HEK293 (cell line): ENCODE data around the gene FBXO42.

Experiments
- CTCF ChIA-PET: fragments of 350-600 bp; formaldehyde crosslinking; extraction: SDS; loops from one replicate; lab custom pipeline; 2021; ENCODE audit warnings: antibody characterized with exemption; lab: Yijun Ruan, JAX
- POLR2A ChIA-PET: fragments of 300-600 bp; formaldehyde crosslinking; extraction: SDS; loops from one replicate; lab custom pipeline; 2020; ENCODE audit warnings: antibody characterized with exemption, inconsistent platforms; lab: Yijun Ruan, JAX
- H3K27ac ChIP-seq: fragments of 200-500 bp; sonication (Bioruptor generic); 2 replicates; pipeline ENCODE4 v1.5.1; 2014; ENCODE audit warnings: low read depth, low read length, control low read depth, inconsistent platforms; ENCODE audit errors: extremely low read depth
- H3K36me3 ChIP-seq, 2 experiments: fragments of 200-500 bp in 1 of 2; sonication (Bioruptor generic) in 1 of 2; 1 replicate in 1 of 2; 2 replicates in 1 of 2; pipeline ENCODE4 v1.5.1; 2014 to 2017; ENCODE audit warnings: inconsistent platforms in 2 of 2, low read length in 2 of 2; ENCODE audit not compliant: control insufficient read depth in 2 of 2, insufficient read depth in 1 of 2
- H3K4me1 ChIP-seq: fragments of 200-500 bp; sonication (Bioruptor generic); 2 replicates; pipeline ENCODE4 v1.5.1; 2014; ENCODE audit warnings: mild to moderate bottlenecking, low read length, inconsistent platforms; ENCODE audit not compliant: control insufficient read depth, insufficient read depth
- H3K4me3 ChIP-seq: 2 replicates; pipeline ENCODE4 v1.5.1; 2011; ENCODE audit warnings: low read depth, mild to moderate bottlenecking, control low read depth, low read length, moderate library complexity
- H3K9me3 ChIP-seq: fragments of 200-500 bp; sonication (Bioruptor generic); 2 replicates; pipeline ENCODE4 v1.5.1; 2014; ENCODE audit warnings: low read depth, low read length, inconsistent platforms; ENCODE audit not compliant: control insufficient read depth, insufficient read depth
- BCL11B ChIP-seq: fragments of 450-650 bp; formaldehyde crosslinking; IDR thresholded peaks from 2 replicates; pipeline ENCODE4 v1.5.1; 2016; ENCODE audit warnings: low read depth, missing biosample characterization, missing genetic modification characterization
- GLI4 ChIP-seq: fragments of 450-650 bp; formaldehyde crosslinking; IDR thresholded peaks from 2 replicates; pipeline ENCODE4 v1.5.1; 2016; ENCODE audit warnings: missing biosample characterization, missing genetic modification characterization
- KLF9 ChIP-seq: fragments of 450-650 bp; formaldehyde crosslinking; IDR thresholded peaks from 2 replicates; pipeline ENCODE4 v1.5.1; 2016; ENCODE audit warnings: missing biosample characterization, missing genetic modification characterization, low read depth
- PRDM1 ChIP-seq: fragments of 450-650 bp; formaldehyde crosslinking; IDR thresholded peaks from 2 replicates; pipeline ENCODE4; 2016; ENCODE audit warnings: missing biosample characterization, missing genetic modification characterization
- SCRT2 ChIP-seq: fragments of 450-650 bp; formaldehyde crosslinking; IDR thresholded peaks from 2 replicates; pipeline ENCODE4 v1.5.1; 2016; ENCODE audit warnings: missing biosample characterization, missing genetic modification characterization
- ZBTB21 ChIP-seq: fragments of 450-650 bp; formaldehyde crosslinking; IDR thresholded peaks from 2 replicates; pipeline ENCODE4 v1.5.1; 2017; ENCODE audit warnings: missing biosample characterization, missing genetic modification characterization
- ZNF571 ChIP-seq: fragments of 450-650 bp; formaldehyde crosslinking; IDR thresholded peaks from 2 replicates; pipeline ENCODE4 v1.5.0; 2017; ENCODE audit warnings: missing biosample characterization, missing genetic modification characterization
- ZNF629 ChIP-seq: fragments of 450-650 bp; formaldehyde crosslinking; IDR thresholded peaks from 2 replicates; pipeline ENCODE4 v1.5.1; 2017; ENCODE audit warnings: missing biosample characterization, missing genetic modification characterization
- TF ChIP-seq, protein P1 (sequence below): fragments of 450-650 bp; formaldehyde crosslinking; IDR thresholded peaks from 2 replicates; pipeline ENCODE4 v1.5.1; 2016; ENCODE audit warnings: missing biosample characterization, missing genetic modification characterization

Gene FBXO42

DNA sequence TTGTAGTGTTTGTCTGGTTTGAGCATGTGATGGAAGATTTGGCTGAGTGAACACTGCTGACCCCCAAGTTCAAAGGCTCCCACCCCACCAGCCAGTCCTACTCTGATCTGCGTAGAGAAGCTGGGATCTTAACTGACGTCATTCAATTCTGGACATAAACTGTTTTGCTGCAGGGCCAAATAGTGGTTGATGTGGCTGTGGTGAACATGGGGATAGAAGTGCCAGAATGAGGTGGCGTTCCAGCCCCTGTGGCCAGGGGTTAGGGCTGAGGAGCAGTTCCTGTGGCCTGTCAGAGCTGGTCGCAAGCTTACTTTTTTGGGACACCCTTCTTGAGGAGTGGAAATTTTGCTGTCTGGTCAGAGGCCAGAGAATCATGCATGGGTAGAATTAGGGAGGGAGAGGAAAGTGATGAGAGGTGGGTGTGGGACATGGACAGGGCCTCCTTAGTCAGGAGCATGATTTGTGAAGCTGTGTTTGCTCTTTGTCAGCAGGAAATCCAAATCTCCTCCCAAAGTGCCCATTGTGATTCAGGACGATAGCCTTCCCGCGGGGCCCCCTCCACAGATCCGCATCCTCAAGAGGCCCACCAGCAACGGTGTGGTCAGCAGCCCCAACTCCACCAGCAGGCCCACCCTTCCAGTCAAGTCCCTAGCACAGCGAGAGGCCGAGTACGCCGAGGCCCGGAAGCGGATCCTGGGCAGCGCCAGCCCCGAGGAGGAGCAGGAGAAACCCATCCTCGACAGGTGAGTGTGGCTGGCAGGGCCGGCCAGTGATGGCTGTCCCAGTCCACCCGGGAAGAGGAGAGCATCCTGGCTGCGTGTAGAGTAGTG, 40.7 kb upstream of the FBXO42 start:
- POLR2A ChIA-PET: no interaction called here
- no peak overlapping the region for H3K4me3 ChIP-seq
- TF ChIP-seq SCRT2 (peak; percentile 59), GLI4 (tag by site-specific recombination) (no peak)
- TF ChIP-seq, all 188 proteins: peak for 1
- Histone ChIP-seq H3K9me3 (no peaks in the 10 kb centered on the region), H3K36me3 (peaks cover 0 to 58% of the 10 kb centered on the region in 2 experiments; a peak in 2 of 3 replicates), H3K27ac (no peak overlapping the region), H3K4me1 (no peaks in the 10 kb centered on the region; the same call in 1 of the 2 replicates)
- CTCF ChIA-PET: interaction anchor here (1.1 kb wide), 1 partner anchor 29 kb away, joined by 6 read pairs; no protein-coding TSS in a partner anchor

DNA sequence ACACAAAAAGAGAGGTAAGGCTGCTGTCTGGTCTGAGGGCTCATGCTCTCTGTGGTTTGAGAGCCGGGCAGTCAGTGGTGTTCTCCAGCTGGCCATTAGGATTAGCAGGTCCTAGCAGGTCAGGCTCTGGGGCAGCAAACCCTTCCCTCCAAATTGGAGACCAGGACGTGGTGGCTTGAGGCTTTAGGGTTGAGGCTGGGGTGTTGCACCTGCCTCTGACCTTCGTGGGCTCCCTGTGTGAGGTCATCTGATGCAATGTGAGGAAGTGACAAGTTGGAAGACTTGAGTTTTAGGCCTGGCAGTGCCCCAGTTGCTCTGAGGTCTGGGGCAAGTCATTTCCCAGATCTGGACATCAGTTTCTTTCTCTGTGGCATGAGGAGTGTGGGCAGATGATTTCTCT, 39.1 kb upstream of the FBXO42 start:
- CTCF ChIA-PET: no interaction called here
- peaks cover 0 to 44% of the 10 kb centered on the region in 2 experiments; a peak in 2 of 3 replicates for H3K36me3 ChIP-seq

DNA sequence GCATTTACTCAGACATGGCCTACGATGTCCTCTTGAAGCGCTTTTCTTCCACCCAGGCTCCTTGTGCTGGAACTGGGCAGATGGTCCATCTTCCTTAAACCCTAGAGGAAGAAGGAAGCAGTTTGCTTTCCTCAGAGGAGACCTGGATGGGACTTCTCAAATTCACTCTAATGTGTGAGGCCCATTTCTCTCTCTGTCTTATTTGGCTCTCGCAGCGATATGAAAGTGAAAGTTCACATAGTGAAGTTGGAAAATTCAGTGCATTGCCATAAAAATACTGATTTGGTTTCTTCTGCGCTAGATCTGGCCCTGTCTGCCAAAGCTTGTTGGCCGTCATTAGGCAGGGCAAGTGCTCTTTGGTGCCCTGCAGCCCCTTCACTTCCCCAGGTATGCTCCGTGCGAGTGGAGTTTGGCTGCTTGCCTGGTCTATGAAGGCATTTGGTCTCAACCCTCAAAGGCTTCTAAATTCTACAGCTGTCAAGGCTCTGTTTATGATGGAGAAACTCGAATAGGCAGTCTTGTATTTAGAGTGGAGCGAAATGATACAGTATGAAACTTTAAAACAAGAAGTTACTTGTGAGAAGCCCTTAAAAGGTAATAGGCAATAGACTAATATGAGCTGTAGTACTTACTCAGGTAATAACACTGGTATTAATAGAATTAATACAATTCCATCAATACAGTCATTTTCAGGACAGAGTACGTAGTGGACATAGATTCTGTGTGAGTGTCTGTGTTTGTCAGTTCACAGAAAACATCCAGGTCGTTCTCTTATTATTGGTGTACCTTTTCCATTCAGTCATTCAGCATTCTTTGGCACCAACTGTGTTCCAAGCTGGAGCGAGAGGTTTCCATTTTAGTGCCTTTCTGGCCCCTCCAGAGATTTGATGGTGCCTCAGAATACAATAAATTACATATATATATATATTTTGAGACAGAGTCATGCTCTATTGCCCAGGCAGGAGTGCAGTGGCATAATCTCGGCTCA, 35.2 kb upstream of the FBXO42 start:
- POLR2A ChIA-PET: interaction anchor here (1.5 kb wide), 1 partner anchor 12 kb away, joined by 3 read pairs; no protein-coding TSS in a partner anchor

More for the DNA sequence above, 39.1 kb upstream of the FBXO42 start:
- POLR2A ChIA-PET: no interaction called here
- no peak overlapping the region for H3K4me3 ChIP-seq
- TF ChIP-seq ZNF629 (tag by site-specific recombination): 0 out of 2 replicates have a peak, but pooled peaks have one; percentile 18
- TF ChIP-seq ZNF571 (tag by site-specific recombination): no peak
- no peak overlapping the region for H3K27ac ChIP-seq
- no peaks in the 10 kb centered on the region for H3K9me3 ChIP-seq
- H3K4me1 ChIP-seq: peaks cover 2% of the 10 kb centered on the region; the same call in 1 of the 2 replicates

More for the DNA sequence above, 35.2 kb upstream of the FBXO42 start:
- Histone ChIP-seq H3K27ac (no peak overlapping the region), H3K4me1 (peaks cover 2% of the 10 kb centered on the region; the same call in 1 of the 2 replicates), H3K36me3 (peaks cover 0 to 16% of the 10 kb centered on the region in 2 experiments; a peak in 2 of 3 replicates), H3K4me3 (no peak overlapping the region), H3K9me3 (no peaks in the 10 kb centered on the region)
- TF ChIP-seq ZBTB21 (tag by site-specific recombination): no peak
- no peak for TF ChIP-seq KLF9 (tag by site-specific recombination)
- TF ChIP-seq BCL11B: no peak
- peak; percentile 68 for TF ChIP-seq PRDM1 (tag by site-specific recombination)
- TF ChIP-seq, protein P1, sequence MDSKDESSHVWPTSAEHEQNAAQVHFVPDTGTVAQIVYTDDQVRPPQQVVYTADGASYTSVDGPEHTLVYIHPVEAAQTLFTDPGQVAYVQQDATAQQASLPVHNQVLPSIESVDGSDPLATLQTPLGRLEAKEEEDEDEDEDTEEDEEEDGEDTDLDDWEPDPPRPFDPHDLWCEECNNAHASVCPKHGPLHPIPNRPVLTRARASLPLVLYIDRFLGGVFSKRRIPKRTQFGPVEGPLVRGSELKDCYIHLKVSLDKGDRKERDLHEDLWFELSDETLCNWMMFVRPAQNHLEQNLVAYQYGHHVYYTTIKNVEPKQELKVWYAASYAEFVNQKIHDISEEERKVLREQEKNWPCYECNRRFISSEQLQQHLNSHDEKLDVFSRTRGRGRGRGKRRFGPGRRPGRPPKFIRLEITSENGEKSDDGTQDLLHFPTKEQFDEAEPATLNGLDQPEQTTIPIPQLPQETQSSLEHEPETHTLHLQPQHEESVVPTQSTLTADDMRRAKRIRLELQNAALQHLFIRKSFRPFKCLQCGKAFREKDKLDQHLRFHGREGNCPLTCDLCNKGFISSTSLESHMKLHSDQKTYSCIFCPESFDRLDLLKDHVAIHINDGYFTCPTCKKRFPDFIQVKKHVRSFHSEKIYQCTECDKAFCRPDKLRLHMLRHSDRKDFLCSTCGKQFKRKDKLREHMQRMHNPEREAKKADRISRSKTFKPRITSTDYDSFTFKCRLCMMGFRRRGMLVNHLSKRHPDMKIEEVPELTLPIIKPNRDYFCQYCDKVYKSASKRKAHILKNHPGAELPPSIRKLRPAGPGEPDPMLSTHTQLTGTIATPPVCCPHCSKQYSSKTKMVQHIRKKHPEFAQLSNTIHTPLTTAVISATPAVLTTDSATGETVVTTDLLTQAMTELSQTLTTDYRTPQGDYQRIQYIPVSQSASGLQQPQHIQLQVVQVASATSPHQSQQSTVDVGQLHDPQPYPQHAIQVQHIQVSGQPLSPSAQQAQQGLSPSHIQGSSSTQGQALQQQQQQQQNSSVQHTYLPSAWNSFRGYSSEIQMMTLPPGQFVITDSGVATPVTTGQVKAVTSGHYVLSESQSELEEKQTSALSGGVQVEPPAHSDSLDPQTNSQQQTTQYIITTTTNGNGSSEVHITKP (tag by site-specific recombination): peak; percentile 59
- CTCF ChIA-PET: interaction anchor here (0.7 kb wide), 1 partner anchor 53 kb away, joined by 3 read pairs; the partner anchor contains the start of gene NECAP2
